ENCODE data around the gene MAP2K4. TPM values are rescaled to one million over a fixed set of nuclear protein-coding genes. Genes with fewer than 3 reads are reported as not detected.
A peak's percentile ranks its signal among the peaks of the same experiment; 100 is the strongest.

The MAP2K4 gene
- total and polyA plus RNA-seq, 2 of the 13 experiments (the other 11 are each of a cell fraction or from before 2014, with no cell fraction given) = 21.5 to 35.6 TPM

DNA sequence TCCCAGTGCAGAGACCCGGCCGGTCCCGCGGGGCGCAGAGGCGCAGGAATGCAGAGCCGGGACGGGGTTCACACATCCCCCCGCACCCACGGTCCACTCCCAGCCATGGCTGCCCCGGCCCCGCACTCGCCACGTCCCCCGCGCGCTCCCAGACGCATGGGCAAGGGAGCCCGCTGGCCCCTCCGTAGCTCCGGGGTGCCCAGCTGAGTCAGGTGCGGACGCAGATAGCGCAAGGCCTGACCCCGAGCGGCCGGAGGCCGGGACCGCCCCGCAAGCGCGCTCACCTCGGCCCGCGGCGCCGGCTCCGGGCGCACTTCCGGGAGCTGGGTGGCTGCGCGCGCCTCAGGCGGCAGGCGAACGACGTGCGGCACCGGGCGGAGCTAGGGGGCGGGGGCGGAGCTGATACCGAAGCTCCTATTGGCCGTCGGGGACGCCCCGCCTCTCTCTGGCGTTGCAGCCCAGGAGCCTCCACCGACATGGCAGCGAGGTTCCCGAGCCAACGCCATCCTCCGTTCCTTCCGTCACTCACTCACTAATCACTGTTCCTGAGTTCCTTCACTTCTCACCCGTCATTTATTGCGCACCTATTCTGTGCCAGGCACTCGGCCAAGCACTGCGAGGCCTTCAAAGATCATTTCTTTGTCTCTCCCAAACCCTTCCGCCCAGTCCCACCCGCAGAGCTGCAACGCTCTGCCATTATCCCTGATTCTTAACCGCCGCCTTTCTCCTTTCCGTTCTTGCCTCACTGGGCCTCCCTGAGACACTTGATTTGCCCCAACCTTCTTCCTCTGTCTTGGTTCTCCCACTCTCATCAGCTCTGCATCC, 23.3 kb upstream of the MAP2K4 start, which contains the start of gene ZNF18 (continued):
- TF ChIP-seq, protein P1, sequence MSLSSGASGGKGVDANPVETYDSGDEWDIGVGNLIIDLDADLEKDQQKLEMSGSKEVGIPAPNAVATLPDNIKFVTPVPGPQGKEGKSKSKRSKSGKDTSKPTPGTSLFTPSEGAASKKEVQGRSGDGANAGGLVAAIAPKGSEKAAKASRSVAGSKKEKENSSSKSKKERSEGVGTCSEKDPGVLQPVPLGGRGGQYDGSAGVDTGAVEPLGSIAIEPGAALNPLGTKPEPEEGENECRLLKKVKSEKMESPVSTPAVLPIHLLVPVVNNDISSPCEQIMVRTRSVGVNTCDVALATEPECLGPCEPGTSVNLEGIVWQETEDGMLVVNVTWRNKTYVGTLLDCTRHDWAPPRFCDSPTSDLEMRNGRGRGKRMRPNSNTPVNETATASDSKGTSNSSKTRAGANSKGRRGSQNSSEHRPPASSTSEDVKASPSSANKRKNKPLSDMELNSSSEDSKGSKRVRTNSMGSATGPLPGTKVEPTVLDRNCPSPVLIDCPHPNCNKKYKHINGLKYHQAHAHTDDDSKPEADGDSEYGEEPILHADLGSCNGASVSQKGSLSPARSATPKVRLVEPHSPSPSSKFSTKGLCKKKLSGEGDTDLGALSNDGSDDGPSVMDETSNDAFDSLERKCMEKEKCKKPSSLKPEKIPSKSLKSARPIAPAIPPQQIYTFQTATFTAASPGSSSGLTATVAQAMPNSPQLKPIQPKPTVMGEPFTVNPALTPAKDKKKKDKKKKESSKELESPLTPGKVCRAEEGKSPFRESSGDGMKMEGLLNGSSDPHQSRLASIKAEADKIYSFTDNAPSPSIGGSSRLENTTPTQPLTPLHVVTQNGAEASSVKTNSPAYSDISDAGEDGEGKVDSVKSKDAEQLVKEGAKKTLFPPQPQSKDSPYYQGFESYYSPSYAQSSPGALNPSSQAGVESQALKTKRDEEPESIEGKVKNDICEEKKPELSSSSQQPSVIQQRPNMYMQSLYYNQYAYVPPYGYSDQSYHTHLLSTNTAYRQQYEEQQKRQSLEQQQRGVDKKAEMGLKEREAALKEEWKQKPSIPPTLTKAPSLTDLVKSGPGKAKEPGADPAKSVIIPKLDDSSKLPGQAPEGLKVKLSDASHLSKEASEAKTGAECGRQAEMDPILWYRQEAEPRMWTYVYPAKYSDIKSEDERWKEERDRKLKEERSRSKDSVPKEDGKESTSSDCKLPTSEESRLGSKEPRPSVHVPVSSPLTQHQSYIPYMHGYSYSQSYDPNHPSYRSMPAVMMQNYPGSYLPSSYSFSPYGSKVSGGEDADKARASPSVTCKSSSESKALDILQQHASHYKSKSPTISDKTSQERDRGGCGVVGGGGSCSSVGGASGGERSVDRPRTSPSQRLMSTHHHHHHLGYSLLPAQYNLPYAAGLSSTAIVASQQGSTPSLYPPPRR (CRISPR knock-in tag; IDR thresholded peaks at IDR 0.05; ENCODE audit: borderline replicate concordance) = no peak
- peak; percentile 87 for TF ChIP-seq TAF1 (CRISPR knock-in tag; IDR thresholded peaks at IDR 0.05)
- peak; percentile 86 for TF ChIP-seq ZBTB14 (CRISPR knock-in tag; IDR thresholded peaks at IDR 0.05)
- peak; percentile 21; the same call in 1 of the 2 replicates for TF ChIP-seq ZNF124 (CRISPR knock-in tag; IDR thresholded peaks at IDR 0.05)
- peak; percentile 76; the same call in 1 of the 2 replicates for TF ChIP-seq SMAD1 (CRISPR knock-in tag; IDR thresholded peaks at IDR 0.05; ENCODE audit: borderline replicate concordance, low read depth)
- peak; percentile 60; the same call in 1 of the 2 replicates for TF ChIP-seq MYC (CRISPR knock-in tag; IDR thresholded peaks at IDR 0.05; ENCODE audit: borderline replicate concordance)
- TF ChIP-seq GABPA (IDR thresholded peaks at IDR 0.05; ENCODE audit: low read depth, low read length) = peak; percentile 56
- no peak for TF ChIP-seq GABPA (CRISPR knock-in tag; IDR thresholded peaks at IDR 0.05; ENCODE audit: low read depth)
- TF ChIP-seq ZSCAN12 (CRISPR knock-in tag; IDR thresholded peaks at IDR 0.05) = peak; percentile 89; the same call in 1 of the 2 replicates
- TF ChIP-seq PATZ1 (CRISPR knock-in tag; IDR thresholded peaks at IDR 0.05) = 0 out of 2 replicates have a peak, but pooled peaks have one; percentile 20
- TF ChIP-seq KDM1A (CRISPR knock-in tag; IDR thresholded peaks at IDR 0.05) = no peak
- peak; percentile 52; the same call in 1 of the 2 replicates for TF ChIP-seq ATF7-NPFF (CRISPR knock-in tag; IDR thresholded peaks at IDR 0.05; ENCODE audit: low read depth)
- 0 out of 2 replicates have a peak, but pooled peaks have one; percentile 51 for TF ChIP-seq REL (CRISPR knock-in tag; conservative IDR thresholded peaks at IDR 0.05)
- TF ChIP-seq HNRNPLL (IDR thresholded peaks at IDR 0.05; ENCODE audit: low read depth, low read length, poor library complexity, severe bottlenecking) = peak; percentile 100
- peak; percentile 64; the same call in 1 of the 2 replicates for TF ChIP-seq KDM2A (CRISPR knock-in tag; IDR thresholded peaks at IDR 0.05; ENCODE audit: borderline replicate concordance, low read depth)
- peak; percentile 51; the same call in 1 of the 2 replicates for TF ChIP-seq ZNF607 (CRISPR knock-in tag; IDR thresholded peaks at IDR 0.05; ENCODE audit: borderline replicate concordance)
- TF ChIP-seq MAF1 (CRISPR knock-in tag; IDR thresholded peaks at IDR 0.05; ENCODE audit: borderline replicate concordance) = no peak
- TF ChIP-seq ZNF639 (CRISPR knock-in tag; conservative IDR thresholded peaks at IDR 0.05) = no peak
- TF ChIP-seq POLR2A (IDR thresholded peaks at IDR 0.05; ENCODE audit: insufficient read depth in 1 of 2, low read depth in 2 of 2, low read length in 2 of 2) = peak; percentile 97 to 98
- 0 out of 2 replicates have a peak, but pooled peaks have one; percentile 25 for TF ChIP-seq ZNF12 (CRISPR knock-in tag; IDR thresholded peaks at IDR 0.05)
